ENCODE results near the gene APIP. TPM values are rescaled to one million over a fixed set of nuclear protein-coding genes. Genes with fewer than 3 reads are reported as not detected.
A peak's percentile ranks its signal among the peaks of the same experiment; 100 is the strongest.

The APIP gene
- total and polyA plus RNA-seq, 2 donors (not counting 1 experiment from before 2014, with no cell fraction given): 32.2 to 32.7 TPM

DNA sequence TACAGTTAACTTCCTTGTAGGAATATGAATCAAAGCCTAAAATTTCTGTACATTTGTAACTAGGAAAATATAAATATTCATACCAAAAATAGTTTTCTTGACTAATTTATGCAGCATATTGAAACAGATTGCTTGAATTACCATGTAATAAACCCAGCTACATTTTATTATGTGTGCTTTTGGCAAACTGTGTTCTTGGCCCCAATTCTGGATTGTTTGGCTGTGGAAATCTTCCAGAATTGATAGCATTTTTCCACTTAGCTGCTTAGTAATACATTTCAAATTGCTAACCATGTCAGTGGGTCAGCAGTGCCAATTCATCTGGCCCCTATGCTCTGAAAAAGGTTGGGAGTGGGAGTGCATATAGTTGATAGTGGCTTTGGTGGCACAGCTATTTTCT, 32.5 kb upstream of the APIP start:
- H3K27me3 ChIP-seq (ENCODE audit: control insufficient read depth, insufficient read depth, low read length): no peaks in the 10 kb centered on the region
- no peak overlapping the region for H3K4me3 ChIP-seq (replicated peaks in 1 of 4; ENCODE audit: control extremely low read depth in 1 of 4, insufficient read depth in 1 of 4, low read depth in 3 of 4, low read length in 4 of 4)
- H3K36me3 ChIP-seq (ENCODE audit: control insufficient read depth, insufficient read depth, low read length): no peaks in the 10 kb centered on the region
- peak; percentile 32 to 62 for DNase-seq (ENCODE audit: low read depth in 2 of 2)
- no peak overlapping the region for H2AFZ ChIP-seq (ENCODE audit: low read length)
- H4K20me1 ChIP-seq (ENCODE audit: control insufficient read depth, extremely low read depth, insufficient read depth, low read length): no peaks in the 10 kb centered on the region
- TF ChIP-seq EZH2 (IDR thresholded peaks at IDR 0.05; ENCODE audit: low read length, missing control alignments) (no peak), CTCF (conservative IDR thresholded peaks at IDR 0.05 in 1 of 2, IDR thresholded peaks at IDR 0.05 in 1 of 2; ENCODE audit: low read depth in 1 of 2, low read length in 2 of 2) (no peak)
- no peak overlapping the region for H3K27ac ChIP-seq (ENCODE audit: insufficient read depth, low read length)
- no peak overlapping the region for H3K4me2 ChIP-seq (ENCODE audit: extremely low read depth, insufficient read depth, low read length)
- no peaks in the 10 kb centered on the region for H3K4me1 ChIP-seq (ENCODE audit: control insufficient read depth, extremely low read depth, insufficient read depth, low read length)
- peaks cover 7% of the 10 kb centered on the region for H3K79me2 ChIP-seq (ENCODE audit: control insufficient read depth, insufficient read depth, low read length)
- no peak overlapping the region for H3K9ac ChIP-seq (ENCODE audit: insufficient read depth, low read length)
- H3K9me3 ChIP-seq (ENCODE audit: control insufficient read depth, insufficient read depth, low read depth, low read length): no peaks in the 10 kb centered on the region

DNA sequence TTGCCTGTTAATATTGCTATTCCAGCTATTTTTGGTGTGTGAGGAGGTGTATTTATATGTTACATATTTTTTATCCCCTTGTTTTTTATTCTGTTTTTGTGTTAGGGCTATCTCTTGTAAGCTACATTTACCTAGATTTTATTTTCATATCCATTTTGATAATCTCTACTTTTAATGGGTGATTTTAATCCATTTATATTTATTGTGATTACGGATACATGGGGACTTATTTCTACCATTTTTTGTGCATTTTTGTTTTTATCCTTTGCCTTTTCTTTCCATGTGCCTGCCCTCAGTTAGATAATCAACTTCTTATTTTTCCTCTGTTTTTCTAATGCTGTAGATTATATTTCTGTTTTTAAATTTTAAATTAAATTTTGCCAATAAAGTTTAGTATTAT, 28.5 kb upstream of the APIP start:
- Histone ChIP-seq H3K4me1 (ENCODE audit: control insufficient read depth, extremely low read depth, insufficient read depth, low read length) (no peaks in the 10 kb centered on the region), H3K27me3 (ENCODE audit: control insufficient read depth, insufficient read depth, low read length) (no peaks in the 10 kb centered on the region), H3K9ac (ENCODE audit: insufficient read depth, low read length) (no peak overlapping the region), H3K36me3 (ENCODE audit: control insufficient read depth, insufficient read depth, low read length) (no peaks in the 10 kb centered on the region), H3K4me3 (replicated peaks in 1 of 4; ENCODE audit: control extremely low read depth in 1 of 4, insufficient read depth in 1 of 4, low read depth in 3 of 4, low read length in 4 of 4) (no peak overlapping the region), H2AFZ (ENCODE audit: low read length) (no peak overlapping the region), H3K4me2 (ENCODE audit: extremely low read depth, insufficient read depth, low read length) (no peak overlapping the region), H3K9me3 (ENCODE audit: control insufficient read depth, insufficient read depth, low read depth, low read length) (no peaks in the 10 kb centered on the region), H4K20me1 (ENCODE audit: control insufficient read depth, extremely low read depth, insufficient read depth, low read length) (no peaks in the 10 kb centered on the region), H3K79me2 (ENCODE audit: control insufficient read depth, insufficient read depth, low read length) (peaks cover 13% of the 10 kb centered on the region), H3K27ac (ENCODE audit: insufficient read depth, low read length) (no peak overlapping the region)
- no peak for DNase-seq (ENCODE audit: low read depth in 2 of 2)
- TF ChIP-seq CTCF (conservative IDR thresholded peaks at IDR 0.05 in 1 of 2, IDR thresholded peaks at IDR 0.05 in 1 of 2; ENCODE audit: low read depth in 1 of 2, low read length in 2 of 2): no peak

- H3K4me1 ChIP-seq (ENCODE audit: control insufficient read depth, extremely low read depth, insufficient read depth, low read length): no peaks in the 10 kb centered on the region
- H3K4me3 ChIP-seq (replicated peaks in 1 of 4; ENCODE audit: control extremely low read depth in 1 of 4, insufficient read depth in 1 of 4, low read depth in 3 of 4, low read length in 4 of 4): no peak overlapping the region
- H3K36me3 ChIP-seq (ENCODE audit: control insufficient read depth, insufficient read depth, low read length): no peaks in the 10 kb centered on the region
- no peaks in the 10 kb centered on the region for H3K27me3 ChIP-seq (ENCODE audit: control insufficient read depth, insufficient read depth, low read length)
- no peaks in the 10 kb centered on the region for H4K20me1 ChIP-seq (ENCODE audit: control insufficient read depth, extremely low read depth, insufficient read depth, low read length)
- no peaks in the 10 kb centered on the region for H3K9me3 ChIP-seq (ENCODE audit: control insufficient read depth, insufficient read depth, low read depth, low read length)
- no peak overlapping the region for H2AFZ ChIP-seq (ENCODE audit: low read length)
- TF ChIP-seq EZH2 (IDR thresholded peaks at IDR 0.05; ENCODE audit: low read length, missing control alignments) (no peak), CTCF (conservative IDR thresholded peaks at IDR 0.05 in 1 of 2, IDR thresholded peaks at IDR 0.05 in 1 of 2; ENCODE audit: low read depth in 1 of 2, low read length in 2 of 2) (no peak)
- no peak overlapping the region for H3K9ac ChIP-seq (ENCODE audit: insufficient read depth, low read length)
- H3K4me2 ChIP-seq (ENCODE audit: extremely low read depth, insufficient read depth, low read length): no peak overlapping the region
- DNase-seq (ENCODE audit: low read depth in 2 of 2): no peak
- peaks cover 12% of the 10 kb centered on the region for H3K79me2 ChIP-seq (ENCODE audit: control insufficient read depth, insufficient read depth, low read length)
- H3K27ac ChIP-seq (ENCODE audit: insufficient read depth, low read length): no peak overlapping the region
Measured at GRCh38 chr11:34941688-34942087, 25.5 kb upstream of the APIP start.

All from fibroblast of lung (primary cell).